Activated B cell treated with CpG ODN at 0.5 μM for 24 hours (primary cell): Measurements from ENCODE around the gene AUTS2. TPM values are rescaled to one million over a fixed set of nuclear protein-coding genes. Genes with fewer than 3 reads are reported as not detected.

ENCODE experiments used
- ATAC-seq: fragments of 200-7000 bp; cut with Tn5 transposase; one replicate; pipeline ENCODE4 v1.10.0; 2021; ENCODE audit warnings: low read depth, mild to moderate bottlenecking, moderate library complexity
- CTCF ChIA-PET: fragments of 350-600 bp; sonication (Branson Sonifier 250); formaldehyde crosslinking; loops from one replicate; lab custom pipeline; 2021; ENCODE audit warnings: antibody characterized with exemption; lab: Charles Lee
- POLR2A ChIA-PET: fragments of 350-600 bp; sonication (Branson Sonifier 250); formaldehyde crosslinking; loops from one replicate; lab custom pipeline; 2021; ENCODE audit warnings: antibody characterized with exemption; lab: Charles Lee
- DNase-seq: peaks from one replicate; pipeline ENCODE4 v3.0.0; 2022
- H3K27ac Mint-ChIP-seq: one replicate; pipeline ENCODE4 v1.8.0; 2020; ENCODE audit warnings: mixed read lengths
- H3K27me3 Mint-ChIP-seq: one replicate; pipeline ENCODE4 v1.8.0; 2021; ENCODE audit warnings: mixed read lengths
- H3K36me3 Mint-ChIP-seq: one replicate; pipeline ENCODE4 v1.8.0; 2021; ENCODE audit warnings: low read depth, mixed read lengths
- H3K4me1 Mint-ChIP-seq: one replicate; pipeline ENCODE4 v1.8.0; 2021; ENCODE audit warnings: mixed read lengths
- H3K4me3 Mint-ChIP-seq: one replicate; pipeline ENCODE4 v1.8.0; 2020; ENCODE audit warnings: mild to moderate bottlenecking, mixed read lengths
- H3K9me3 Mint-ChIP-seq: one replicate; pipeline ENCODE4 v1.8.0; 2020; ENCODE audit warnings: mixed read lengths
- CTCF ChIP-seq: fragments of 200-600 bp; IDR thresholded peaks from one replicate; pipeline ENCODE4 v1.8.0; 2022; ENCODE audit warnings: antibody characterized with exemption, mild to moderate bottlenecking
- intact Hi-C: fragments of 100-400 bp; cut with micrococcal nuclease; formaldehyde crosslinking; loops from one replicate; pipeline ENCODE4 v1.15.1; 2024
- total RNA-seq: library from RNA; stranded (reverse); gene quantifications from 2 replicates; pipeline ENCODE4 v1.2.3, GENCODE V29; 2022

Gene AUTS2
- total RNA-seq, 1 donor from 2014 or later, result 15.9 TPM

- peaks cover 17% of the 10 kb centered on the region for H3K4me1 Mint-ChIP-seq
- ChIA-PET CTCF (no interaction called here), POLR2A (no interaction called here)
- ATAC-seq (no peak), DNase-seq (no peak)
- intact Hi-C loops, result no loop called here
- peaks cover 2% of the 10 kb centered on the region for H3K36me3 Mint-ChIP-seq
- no peak overlapping the region for H3K27ac Mint-ChIP-seq
- no peak for TF ChIP-seq CTCF
- H3K27me3 Mint-ChIP-seq, result no peaks in the 10 kb centered on the region
- H3K9me3 Mint-ChIP-seq, result no peaks in the 10 kb centered on the region
- H3K4me3 Mint-ChIP-seq, result no peak overlapping the region
These were observed 822.0 kb downstream of the AUTS2 start for GRCh38 chr7:70420381-70420662.

- ChIA-PET CTCF (no interaction called here), POLR2A (no interaction called here)
- Mint-ChIP-seq H3K4me1 (peaks cover 11% of the 10 kb centered on the region), H3K27ac (no peak overlapping the region), H3K36me3 (peaks cover 2% of the 10 kb centered on the region), H3K27me3 (no peaks in the 10 kb centered on the region), H3K4me3 (no peak overlapping the region), H3K9me3 (no peaks in the 10 kb centered on the region)
- no peak for ATAC-seq
- no peak for DNase-seq
- TF ChIP-seq CTCF, result no peak
- intact Hi-C loops, result no loop called here
These were observed 823.0 kb downstream of the AUTS2 start for GRCh38 chr7:70421319-70421718.

- no peak for DNase-seq
- H3K9me3 Mint-ChIP-seq, result no peaks in the 10 kb centered on the region
- no peak overlapping the region for H3K4me3 Mint-ChIP-seq
- peaks cover 3% of the 10 kb centered on the region for H3K36me3 Mint-ChIP-seq
- intact Hi-C loops, result no loop called here
- TF ChIP-seq CTCF, result no peak
- peak; percentile 34 for ATAC-seq
- no peaks in the 10 kb centered on the region for H3K27me3 Mint-ChIP-seq
- ChIA-PET CTCF (no interaction called here), POLR2A (no interaction called here)
- H3K27ac Mint-ChIP-seq, result peak overlapping the region; percentile 51
- H3K4me1 Mint-ChIP-seq, result peaks cover 9% of the 10 kb centered on the region
These were observed 828.1 kb downstream of the AUTS2 start for GRCh38 chr7:70426249-70426880.

GRCh38 chr7:70432567-70433001 lies 834.3 kb downstream of the AUTS2 start:
- POLR2A ChIA-PET, result no interaction called here
- DNase-seq (no peak), ATAC-seq (no peak)
- Mint-ChIP-seq H3K9me3 (no peaks in the 10 kb centered on the region), H3K4me3 (no peak overlapping the region), H3K4me1 (no peaks in the 10 kb centered on the region), H3K27ac (no peak overlapping the region), H3K27me3 (no peaks in the 10 kb centered on the region), H3K36me3 (peaks cover 8% of the 10 kb centered on the region)
- intact Hi-C loops, result no loop called here
- CTCF ChIA-PET, result no interaction called here
- TF ChIP-seq CTCF, result no peak

GRCh38 chr7:70434376-70434775 lies 836.1 kb downstream of the AUTS2 start:
- intact Hi-C loops, result no loop called here
- H3K4me1 Mint-ChIP-seq, result no peaks in the 10 kb centered on the region
- DNase-seq (no peak), ATAC-seq (no peak)
- H3K27ac Mint-ChIP-seq, result no peak overlapping the region
- no peaks in the 10 kb centered on the region for H3K9me3 Mint-ChIP-seq
- no peak overlapping the region for H3K4me3 Mint-ChIP-seq
- ChIA-PET CTCF (no interaction called here), POLR2A (no interaction called here)
- no peaks in the 10 kb centered on the region for H3K27me3 Mint-ChIP-seq
- H3K36me3 Mint-ChIP-seq, result peaks cover 8% of the 10 kb centered on the region
- TF ChIP-seq CTCF, result no peak
